H1 (cell line): Measurements from ENCODE around the gene TRAF1. TPM values are rescaled to one million over a fixed set of nuclear protein-coding genes. Genes with fewer than 3 reads are reported as not detected.

Source experiments
- CTCF ChIA-PET: fragments of 300-600 bp; sonication (Branson Sonifier 250); formaldehyde crosslinking; loops from one replicate; lab custom pipeline; 2021; ENCODE audit not compliant: partially characterized antibody; lab: Charles Lee
- POLR2A ChIA-PET: fragments of 300-600 bp; sonication (Branson Sonifier 250); formaldehyde crosslinking; loops from one replicate; lab custom pipeline; 2021; ENCODE audit warnings: inconsistent platforms; ENCODE audit not compliant: partially characterized antibody; lab: Charles Lee
- DNase-seq, 2 experiments: peaks; one replicate each; pipeline versions ENCODE4 v3.0.0 to v3.0.0-alpha.2; 2010 to 2022; ENCODE audit warnings: low spot score in 2 of 2, low read depth in 1 of 2, mixed read lengths in 1 of 2
- FAIRE-seq: peaks from 2 replicates; lab custom pipeline; 2011; peaks lifted over from hg19 to GRCh38; lab: Jason Lieb, UNC
- H2AFZ ChIP-seq: 2 replicates; pipeline ENCODE4 v1.8.1; 2012; ENCODE audit warnings: low read length, inconsistent platforms
- H2AK5ac ChIP-seq: 2 replicates; pipeline ENCODE4 v1.6.1; 2013; ENCODE audit warnings: low read depth, low read length
- H2BK120ac ChIP-seq: replicated peaks from 2 replicates; pipeline ENCODE3; 2013; ENCODE audit warnings: low read depth, low read length, inconsistent platforms
- H2BK12ac ChIP-seq: 2 replicates; pipeline ENCODE4 v1.6.1; 2013; ENCODE audit warnings: low read depth, low read length
- H2BK15ac ChIP-seq: 2 replicates; pipeline ENCODE4 v1.6.1; 2013; ENCODE audit warnings: low read length
- H2BK20ac ChIP-seq: 2 replicates; pipeline ENCODE4 v1.6.1; 2013; ENCODE audit warnings: low read length
- H2BK5ac ChIP-seq: 2 replicates; pipeline ENCODE4 v1.6.1; 2013; ENCODE audit warnings: low read depth, low read length
- H3K14ac ChIP-seq: 2 replicates; pipeline ENCODE4 v1.6.1; 2013; ENCODE audit warnings: inconsistent platforms; ENCODE audit not compliant: insufficient read length
- H3K18ac ChIP-seq: 2 replicates; pipeline ENCODE4 v1.6.1; 2013; ENCODE audit warnings: low read length; ENCODE audit errors: extremely low read depth
- H3K23ac ChIP-seq: 2 replicates; pipeline ENCODE4 v1.6.1; 2013; ENCODE audit warnings: inconsistent platforms; ENCODE audit not compliant: insufficient read length
- H3K23me2 ChIP-seq: 2 replicates; pipeline ENCODE4 v1.6.1; 2013; ENCODE audit warnings: low read depth, low read length
- H3K27ac ChIP-seq: 2 replicates; pipeline ENCODE4 v1.6.1; 2011; ENCODE audit warnings: low read depth, low read length, inconsistent platforms
- H3K27me3 ChIP-seq, 4 experiments: replicated peaks in 1 of 4; 1 replicate in 1 of 4; 2 replicates in 3 of 4; pipeline versions ENCODE4 v1.6.1 to v1.8.1; 2011 to 2013; ENCODE audit warnings: low read length in 3 of 4, mild to moderate bottlenecking in 3 of 4, inconsistent platforms in 2 of 4, mixed read lengths in 2 of 4, moderate library complexity in 1 of 4; ENCODE audit not compliant: control insufficient read depth in 3 of 4, insufficient read depth in 3 of 4; ENCODE audit errors: extremely low read depth in 1 of 4
- H3K36me3 ChIP-seq, 4 experiments: 2 replicates each; pipeline versions ENCODE4 v1.6.1 to v1.8.1; 2011 to 2013; ENCODE audit warnings: mild to moderate bottlenecking in 4 of 4, low read length in 3 of 4, moderate library complexity in 2 of 4, control low read depth in 1 of 4, inconsistent platforms in 1 of 4; ENCODE audit not compliant: insufficient read depth in 4 of 4, control insufficient read depth in 2 of 4
- H3K4ac ChIP-seq: replicated peaks from 2 replicates; pipeline ENCODE3; 2013; ENCODE audit warnings: low read length, low read depth, mixed read lengths, inconsistent platforms; ENCODE audit not compliant: insufficient read length
- H3K4me1 ChIP-seq, 4 experiments: replicated peaks in 1 of 4; 1 replicate in 1 of 4; 2 replicates in 3 of 4; pipeline versions ENCODE4 v1.6.1 to v1.8.1; 2011 to 2013; ENCODE audit warnings: low read length in 3 of 4, inconsistent platforms in 2 of 4, mixed read lengths in 1 of 4; ENCODE audit not compliant: insufficient read depth in 4 of 4, control insufficient read depth in 3 of 4
- H3K4me2 ChIP-seq, 2 experiments: 2 replicates each; pipeline versions ENCODE4 v1.6.1 to v1.8.1; 2011 to 2013; ENCODE audit warnings: low read depth in 2 of 2, low read length in 2 of 2, control low read depth in 1 of 2, inconsistent platforms in 1 of 2, mild to moderate bottlenecking in 1 of 2; ENCODE audit not compliant: insufficient read depth in 1 of 2
- H3K4me3 ChIP-seq, 4 experiments: fragments of 200-600, 300-600 bp in 1 of 4; sonication (generic), shearing (Covaris generic), sonication (Bioruptor Twin) in 1 of 4; 2 replicates each; pipeline versions ENCODE4 v1.5.1 to v1.8.1; 2011 to 2016; ENCODE audit warnings: low read length in 4 of 4, low read depth in 3 of 4, control low read depth in 2 of 4, inconsistent platforms in 2 of 4, mild to moderate bottlenecking in 2 of 4, mixed read lengths in 1 of 4, moderate library complexity in 1 of 4; ENCODE audit not compliant: insufficient read depth in 2 of 4; ENCODE audit errors: extremely low read depth in 1 of 4
- H3K56ac ChIP-seq: replicated peaks from 2 replicates; pipeline ENCODE3; 2013; ENCODE audit warnings: low read depth, mild to moderate bottlenecking, mixed read lengths, low read length, inconsistent platforms; ENCODE audit not compliant: insufficient read length
- H3K79me1 ChIP-seq: 2 replicates; pipeline ENCODE4 v1.6.1; 2013; ENCODE audit warnings: low read depth, low read length, control low read depth
- H3K79me2 ChIP-seq, 2 experiments: 2 replicates each; pipeline versions ENCODE4 v1.6.1 to v1.8.1; 2012 to 2013; ENCODE audit warnings: low read length in 2 of 2, mild to moderate bottlenecking in 2 of 2, inconsistent platforms in 1 of 2; ENCODE audit not compliant: insufficient read depth in 2 of 2, control insufficient read depth in 1 of 2
- H3K9ac ChIP-seq, 4 experiments: replicated peaks in 1 of 4; 1 replicate in 1 of 4; 2 replicates in 3 of 4; pipeline versions ENCODE4 v1.6.1 to v1.8.1; 2011 to 2013; ENCODE audit warnings: low read depth in 3 of 4, low read length in 3 of 4, control low read depth in 2 of 4, mild to moderate bottlenecking in 2 of 4, moderate library complexity in 2 of 4, inconsistent platforms in 1 of 4; ENCODE audit errors: extremely low read depth in 1 of 4
- H3K9me3 ChIP-seq, 2 experiments: 2 replicates each; pipeline versions ENCODE4 v1.6.1 to v1.8.1; 2012 to 2013; ENCODE audit warnings: mild to moderate bottlenecking in 2 of 2, moderate library complexity in 2 of 2, control low read depth in 1 of 2, inconsistent platforms in 1 of 2, low read depth in 1 of 2, low read length in 1 of 2, mixed read lengths in 1 of 2; ENCODE audit not compliant: insufficient read depth in 2 of 2
- H4K20me1 ChIP-seq, 2 experiments: replicated peaks in 1 of 2; 2 replicates each; pipeline versions ENCODE3 to v1.8.1; 2011 to 2013; ENCODE audit warnings: inconsistent platforms in 2 of 2, low read length in 2 of 2, mild to moderate bottlenecking in 1 of 2; ENCODE audit not compliant: insufficient read depth in 2 of 2, control insufficient read depth in 1 of 2
- H4K5ac ChIP-seq: 2 replicates; pipeline ENCODE4 v1.6.1; 2013; ENCODE audit warnings: low read length, low read depth, mixed read lengths, inconsistent platforms; ENCODE audit not compliant: insufficient read length
- H4K8ac ChIP-seq: 2 replicates; pipeline ENCODE4 v1.8.0; 2013; ENCODE audit warnings: mild to moderate bottlenecking, moderate library complexity, low read length, inconsistent platforms; ENCODE audit not compliant: insufficient read depth; ENCODE audit errors: extremely low read depth
- H4K91ac ChIP-seq: replicated peaks from 2 replicates; pipeline ENCODE3; 2013; ENCODE audit warnings: low read length, mixed read lengths, inconsistent platforms; ENCODE audit not compliant: insufficient read length
- BACH1 ChIP-seq: IDR thresholded peaks from 2 replicates; pipeline ENCODE4 v1.6.1; 2012; ENCODE audit warnings: low read length, improper control_type of control experiment
- GTF2F1 ChIP-seq: IDR thresholded peaks from 2 replicates; pipeline ENCODE4 v1.6.1; 2012; ENCODE audit warnings: low read depth, low read length, improper control_type of control experiment, borderline replicate concordance
- JUN ChIP-seq: IDR thresholded peaks from 2 replicates; pipeline ENCODE4 v1.6.1; 2011; ENCODE audit warnings: low read depth, mild to moderate bottlenecking, improper control_type of control experiment, low read length
- MAFK ChIP-seq: IDR thresholded peaks from 2 replicates; pipeline ENCODE4 v1.6.1; 2012; ENCODE audit warnings: low read depth, mild to moderate bottlenecking, improper control_type of control experiment, low read length
- NANOG ChIP-seq: IDR thresholded peaks from 2 replicates; pipeline ENCODE4 v1.6.1; 2011; ENCODE audit warnings: low read length, low read depth, mild to moderate bottlenecking, inconsistent platforms; ENCODE audit not compliant: insufficient read depth, poor library complexity, severe bottlenecking
- SRF ChIP-seq: IDR thresholded peaks from 2 replicates; pipeline ENCODE4 v1.6.1; 2011; ENCODE audit warnings: mild to moderate bottlenecking, low read depth, low read length, moderate library complexity
- WGBS, 2 experiments: shearing (Covaris generic) in 1 of 2; methylation state at CpG; one replicate each; pipeline versions ENCODE4 v1.1.6 to v1.1.7; 2013 to 2015; ENCODE audit warnings: low lambda C conversion rate in 2 of 2, mixed read lengths in 2 of 2, inconsistent platforms in 1 of 2, low coverage in 1 of 2, missing lambda C conversion rate in 1 of 2; ENCODE audit not compliant: insufficient replicate concordance in 2 of 2, insufficient coverage in 1 of 2, insufficient read length in 1 of 2; ENCODE audit errors: extremely low coverage in 1 of 2, missing lambda C conversion rate in 1 of 2; 5-methylcytosine and 5-hydroxymethylcytosine counted together
- polyA plus RNA-seq, 7 experiments: library from polyadenylated mRNA; depleted of rRNA in 3 of 7; stranded (reverse) in 5 of 7; unstranded in 2 of 7; fragments of >200 nt in 5 of 7; fragments of 200-250 nt in 2 of 7; gene quantifications; 1 replicate in 5 of 7; 2 replicates in 1 of 7; 4 replicates in 1 of 7; pipeline versions ENCODE4 v1.2.1 to v1.2.3, GENCODE V29; 2011 to 2013; ENCODE audit warnings: missing spikeins in 2 of 7, mixed read lengths in 2 of 7
- total RNA-seq: library from RNA; stranded (reverse); fragmentation: NEBNext Ultra II Directional; extraction: Animal tissue kit (Norgen Biotek cat#: 25700); gene quantifications from 2 replicates; pipeline ENCODE4 v1.2.1, GENCODE V29; 2021
- TF ChIP-seq, protein P1 (sequence below): IDR thresholded peaks from 2 replicates; pipeline ENCODE4 v1.6.1; 2012; ENCODE audit warnings: inconsistent platforms

Gene TRAF1
- total and polyA plus RNA-seq, 2 of the 8 experiments (the other 6 are each of a cell fraction or from before 2014, with no cell fraction given): 1.6 to 3.2 TPM

GRCh38 chr9:120855827-120856670 is 70.5 kb downstream of the TRAF1 start:
- Histone ChIP-seq H2BK15ac (no peak overlapping the region), H3K9ac (no peak overlapping the region), H2BK20ac (no peak overlapping the region), H3K27ac (no peak overlapping the region), H4K20me1 (no peaks in the 10 kb centered on the region), H3K4me3 (no peak overlapping the region), H2BK12ac (no peak overlapping the region), H3K23me2 (no peaks in the 10 kb centered on the region), H3K9me3 (no peaks in the 10 kb centered on the region), H2AFZ (no peak overlapping the region), H3K27me3 (no peaks in the 10 kb centered on the region; a peak in 1 of 7 replicates), H3K79me1 (no peaks in the 10 kb centered on the region), H3K18ac (no peak overlapping the region), H3K79me2 (no peaks in the 10 kb centered on the region), H3K56ac (no peak overlapping the region), H3K14ac (no peak overlapping the region), H4K91ac (no peak overlapping the region), H2AK5ac (no peak overlapping the region), H3K4me2 (no peak overlapping the region), H4K8ac (peak overlapping the region; percentile 65; the same call in 1 of the 2 replicates), H2BK120ac (no peak overlapping the region), H3K36me3 (peaks cover 0 to 24% (median 3%) of the 10 kb centered on the region in 4 experiments; a peak in 3 of 8 replicates), H3K23ac (no peak overlapping the region), H3K4me1 (peaks cover 0 to 16% (median 13%) of the 10 kb centered on the region in 4 experiments; a peak in 6 of 7 replicates), H2BK5ac (no peak overlapping the region), H4K5ac (no peak overlapping the region), H3K4ac (no peak overlapping the region)
- FAIRE-seq: no peak
- TF ChIP-seq, protein P1, sequence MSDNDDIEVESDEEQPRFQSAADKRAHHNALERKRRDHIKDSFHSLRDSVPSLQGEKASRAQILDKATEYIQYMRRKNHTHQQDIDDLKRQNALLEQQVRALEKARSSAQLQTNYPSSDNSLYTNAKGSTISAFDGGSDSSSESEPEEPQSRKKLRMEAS: no peak
- TF ChIP-seq GTF2F1: no peak
- no peak for TF ChIP-seq BACH1
- TF ChIP-seq NANOG: no peak
- TF ChIP-seq SRF: no peak
- no peak for TF ChIP-seq JUN
- TF ChIP-seq MAFK: no peak
- ChIA-PET POLR2A (interaction anchor here (1.2 to 11.0 kb wide), 5 partner anchors 10 to 126 kb away, joined by 3 to 61 read pairs (median 5); no protein-coding TSS in a partner anchor), CTCF (interaction anchor here (0.9 to 8.5 kb wide), 6 partner anchors 9 to 80 kb away, joined by 3 to 70 read pairs (median 3); no protein-coding TSS in a partner anchor)
- DNase-seq: no peak
- WGBS, 2 experiments: 87% methylated on average over 6 of the region's 7 CpGs; no CpG with 5 or more reads in 1 of the 2 experiments
